HG03432 (cell line): Measurements from ENCODE around the gene TBL1X.
"Not testable (repeated sequence)": the region's sequence is repeated elsewhere in the genome, so short reads cannot be mapped to it uniquely, and the experiment has no call there.

Experiments
- ATAC-seq: cut with Tn5 transposase; IDR thresholded peaks from one replicate; pipeline ENCODE4 v1.9.1; 2021; ENCODE audit warnings: mild to moderate bottlenecking, moderate library complexity; ENCODE audit not compliant: unreplicated experiment

TBL1X gene

DNA sequence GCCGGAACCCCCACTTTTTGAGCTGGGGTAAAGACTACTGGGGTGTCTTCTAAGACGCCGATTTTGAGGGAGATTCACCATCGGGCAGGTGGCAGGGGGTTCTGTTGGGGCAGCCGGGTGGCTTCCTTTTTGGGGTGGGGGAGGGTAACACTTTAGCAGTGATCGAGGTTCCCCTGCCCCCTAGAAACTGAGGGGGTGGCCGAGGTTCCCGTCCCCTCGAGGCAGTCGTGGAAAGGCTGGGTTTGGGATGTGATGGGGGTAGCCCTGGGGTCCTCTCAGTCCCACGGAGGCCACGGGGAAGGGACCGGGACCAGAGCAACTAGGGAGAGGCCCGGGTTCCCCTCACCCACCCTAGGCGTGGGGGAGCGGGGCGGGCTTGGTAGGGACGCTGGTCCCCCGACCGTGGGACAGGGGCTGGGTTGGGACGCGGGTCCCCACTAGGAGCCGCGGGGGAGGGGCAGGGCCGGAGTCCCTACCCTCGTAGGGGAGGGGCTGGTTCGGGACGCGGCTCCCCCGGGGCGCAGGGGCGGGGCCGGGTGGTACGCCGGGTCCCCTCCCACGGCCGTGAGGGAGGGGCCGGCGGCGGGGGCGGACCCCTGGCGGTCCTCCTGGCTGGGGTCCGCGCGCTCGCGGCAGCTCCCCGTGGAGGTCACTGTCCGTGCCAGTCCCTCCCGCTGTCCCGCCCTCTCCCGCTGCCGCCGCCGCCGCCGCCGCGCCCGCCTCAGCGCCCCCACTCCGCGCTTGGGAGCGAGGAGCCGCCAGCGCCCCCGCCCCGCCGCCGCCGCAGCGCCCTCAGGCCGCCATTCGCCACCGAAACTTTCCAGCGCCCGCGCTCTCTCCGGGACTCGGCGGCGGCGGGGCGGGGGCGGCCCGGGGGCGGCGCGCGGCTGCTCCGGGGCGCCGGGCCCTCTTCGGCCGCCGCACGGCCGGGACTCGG is at the start of gene TBL1X:
TBL1X (plus strand) TSS at position 624 of the 937 bp plus-strand sequence. CDS start 188,529 bp downstream, outside the sequence.
- peak; percentile 50 for ATAC-seq

DNA sequence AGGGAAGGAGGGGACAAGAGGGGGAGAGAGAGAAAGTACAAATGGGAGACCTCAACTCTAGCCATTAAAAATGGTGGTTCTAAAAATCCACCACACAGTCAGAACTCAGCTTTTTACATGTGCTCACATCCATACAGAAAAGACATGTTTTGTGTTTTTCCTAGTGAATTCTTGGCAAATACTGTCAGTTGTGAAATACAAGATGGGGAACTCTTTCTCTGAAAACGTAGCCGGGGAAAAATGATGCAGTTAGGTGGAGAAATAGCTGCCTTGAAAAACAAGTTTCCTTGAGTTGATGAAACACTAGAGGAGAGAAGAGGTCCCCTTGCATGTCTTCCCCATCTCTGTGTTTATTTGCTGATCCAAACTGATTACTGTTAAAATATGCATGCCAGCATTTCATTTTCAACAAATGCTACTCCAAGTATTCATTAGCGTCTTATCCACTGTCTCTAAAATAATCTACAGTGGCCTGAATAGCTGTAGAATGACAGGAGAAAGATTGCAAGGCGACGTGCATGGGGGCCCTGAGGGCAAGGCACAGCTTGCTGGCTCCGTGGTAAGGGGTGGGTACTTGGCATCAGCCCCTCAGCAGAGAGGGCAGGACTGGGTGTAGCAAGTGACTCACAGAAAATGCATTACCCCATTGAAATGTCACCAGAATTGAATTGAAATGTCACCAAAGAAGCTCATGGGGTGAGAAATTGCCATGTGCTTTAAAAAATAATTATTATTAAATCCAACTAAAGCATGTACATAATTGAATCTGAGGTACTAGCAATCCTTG is 48.1 kb upstream of the TBL1X start:
- ATAC-seq = no peak

DNA sequence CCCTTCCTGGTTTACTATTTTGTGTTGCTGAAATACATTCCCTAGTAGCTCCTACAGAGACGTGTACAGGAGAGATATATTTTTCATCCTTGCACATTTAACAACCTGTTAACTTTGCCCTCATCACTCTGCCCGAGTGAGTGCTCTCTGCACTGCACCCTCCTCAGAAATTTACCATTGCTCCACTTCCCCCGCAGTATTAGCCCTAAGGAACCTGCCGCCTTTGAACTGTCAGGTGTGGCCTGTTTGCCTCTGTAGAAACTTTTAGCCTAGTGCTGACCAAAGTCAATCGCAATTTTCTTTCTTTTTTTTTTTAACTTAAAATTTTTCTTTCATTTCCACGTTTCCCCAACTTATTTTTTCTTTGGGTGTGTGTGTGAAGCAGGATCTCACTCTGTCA is 46.6 kb upstream of the TBL1X start:
- no peak for ATAC-seq

DNA sequence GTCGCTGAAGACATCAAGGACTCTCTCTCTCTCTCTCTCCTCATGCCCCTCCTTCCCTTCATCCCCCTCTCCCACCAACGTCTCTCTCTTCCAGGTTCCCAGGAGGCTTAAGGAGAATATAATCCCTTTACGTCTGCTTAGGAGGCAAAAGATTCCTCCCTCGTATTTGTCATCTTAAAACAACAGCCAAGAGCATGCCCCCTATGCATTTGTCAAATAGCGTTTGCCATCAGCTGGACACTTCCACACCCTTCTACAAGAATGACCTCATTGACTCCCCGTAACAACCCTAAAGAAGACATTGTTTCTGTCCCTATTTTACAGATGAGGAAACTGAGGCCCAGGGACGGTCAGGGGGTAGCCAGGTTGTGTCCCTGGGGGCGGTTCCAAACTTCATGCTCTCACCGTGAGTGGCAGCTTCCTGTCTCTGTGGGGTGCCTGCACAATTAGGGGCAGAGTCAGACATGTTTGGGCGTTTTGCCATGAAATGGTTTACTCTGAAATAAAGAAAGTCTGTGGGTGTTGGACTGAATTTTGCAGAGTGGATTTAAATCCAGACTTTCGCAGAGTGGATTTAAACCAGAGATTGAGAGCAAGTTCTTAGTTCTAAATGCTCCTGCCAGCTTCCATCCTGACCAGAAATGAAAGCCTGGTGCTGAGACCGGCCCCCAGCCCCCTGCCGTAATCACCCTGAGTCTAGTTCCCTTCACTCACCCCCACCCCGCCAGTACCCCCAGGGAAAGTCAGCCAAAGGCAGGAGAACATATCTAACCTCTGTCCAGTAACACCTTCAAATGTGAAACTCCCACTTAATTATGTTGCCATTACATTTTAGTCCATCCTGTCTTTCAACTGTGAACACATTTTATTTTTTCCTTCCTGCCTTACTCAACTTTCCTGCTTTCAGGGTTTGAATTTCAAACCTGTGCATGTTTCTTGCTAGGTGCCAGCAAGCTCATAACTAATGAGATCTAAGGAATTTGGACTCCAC is 44.3 kb upstream of the TBL1X start:
- ATAC-seq = no peak

DNA sequence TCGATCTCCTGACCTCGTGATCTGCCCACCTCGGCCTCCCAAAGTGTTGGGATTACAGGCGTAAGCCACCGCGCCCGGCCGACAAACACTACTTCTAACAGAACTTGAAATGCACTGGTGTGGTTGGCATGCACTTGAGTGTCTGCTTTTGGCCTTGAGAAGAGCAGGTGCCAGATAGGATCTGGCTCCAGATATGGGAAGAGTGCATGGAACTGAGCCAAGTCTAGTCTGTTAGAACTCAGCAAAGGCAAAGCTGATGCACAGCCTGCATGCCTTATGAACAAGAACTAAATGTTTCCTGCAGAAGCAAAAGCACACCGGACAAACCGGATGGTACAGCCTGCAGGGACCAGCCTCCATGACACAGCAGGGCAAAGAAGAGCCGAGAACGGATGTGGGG is 35.1 kb upstream of the TBL1X start:
- ATAC-seq = no peak

DNA sequence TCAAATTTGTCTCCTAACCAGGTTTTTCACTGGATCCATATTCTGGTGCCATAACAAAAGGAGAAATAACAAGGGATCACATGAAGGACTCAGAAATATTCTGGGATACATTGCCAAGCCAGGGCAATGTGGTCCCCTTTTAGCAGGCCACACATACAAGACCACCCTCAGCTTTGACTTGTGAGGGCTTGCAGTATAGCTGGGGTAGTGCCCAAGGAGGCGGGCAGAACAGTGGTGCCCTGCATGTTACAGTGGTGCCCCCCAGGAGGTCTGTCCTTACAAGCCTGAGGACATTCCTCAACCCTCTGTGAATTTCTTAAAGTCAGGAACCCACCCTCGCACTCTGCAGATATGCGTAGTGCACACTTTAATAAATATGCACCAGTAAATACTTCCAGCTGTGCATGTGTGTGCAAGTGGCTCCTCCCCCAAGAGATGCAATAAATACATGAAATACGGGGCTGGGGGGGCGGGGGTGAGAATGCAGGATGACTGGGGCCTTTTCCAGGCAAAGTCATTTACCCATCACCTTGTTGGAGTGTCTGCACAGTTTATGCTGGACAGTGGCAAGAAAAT is 34.4 kb upstream of the TBL1X start:
- no peak for ATAC-seq

DNA sequence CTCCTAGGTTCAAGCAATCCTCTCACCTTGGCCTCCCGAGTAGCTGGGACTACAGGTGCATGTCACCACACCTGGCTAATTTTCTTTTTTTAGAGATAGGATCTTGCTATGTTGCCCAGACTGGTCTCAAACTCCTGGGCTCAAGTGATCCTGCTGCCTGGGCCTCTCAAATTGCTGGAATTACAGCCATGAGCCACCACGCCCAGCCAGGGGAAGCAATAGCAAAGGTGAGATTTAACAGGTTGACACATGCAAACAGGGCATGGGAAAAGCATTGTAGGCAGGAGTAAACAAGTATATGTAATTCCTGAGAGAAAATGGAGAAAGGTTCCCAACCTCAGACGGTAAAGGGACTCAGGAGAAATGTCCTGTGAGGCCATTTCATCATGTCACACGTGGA is 33.6 kb upstream of the TBL1X start:
- no peak for ATAC-seq

DNA sequence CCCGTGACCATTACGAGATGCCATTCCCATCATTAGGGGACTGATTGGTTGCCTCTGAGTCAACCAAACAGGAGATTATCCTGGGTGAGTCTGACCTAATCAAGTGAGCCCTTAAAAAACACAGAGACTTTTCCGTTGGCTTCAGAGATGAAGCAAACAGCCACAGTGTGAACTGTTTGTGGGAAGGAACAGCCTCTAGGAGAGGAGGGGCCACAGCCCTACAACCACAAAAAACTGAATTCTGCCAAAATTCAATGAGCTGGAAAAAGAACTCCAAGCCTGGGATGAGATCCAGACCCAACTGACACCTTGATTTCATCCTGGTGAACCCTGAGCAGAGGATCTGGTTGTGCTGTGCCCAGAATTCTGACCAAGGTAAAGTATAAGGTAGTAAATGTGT is 31.3 kb upstream of the TBL1X start:
- no peak for ATAC-seq

DNA sequence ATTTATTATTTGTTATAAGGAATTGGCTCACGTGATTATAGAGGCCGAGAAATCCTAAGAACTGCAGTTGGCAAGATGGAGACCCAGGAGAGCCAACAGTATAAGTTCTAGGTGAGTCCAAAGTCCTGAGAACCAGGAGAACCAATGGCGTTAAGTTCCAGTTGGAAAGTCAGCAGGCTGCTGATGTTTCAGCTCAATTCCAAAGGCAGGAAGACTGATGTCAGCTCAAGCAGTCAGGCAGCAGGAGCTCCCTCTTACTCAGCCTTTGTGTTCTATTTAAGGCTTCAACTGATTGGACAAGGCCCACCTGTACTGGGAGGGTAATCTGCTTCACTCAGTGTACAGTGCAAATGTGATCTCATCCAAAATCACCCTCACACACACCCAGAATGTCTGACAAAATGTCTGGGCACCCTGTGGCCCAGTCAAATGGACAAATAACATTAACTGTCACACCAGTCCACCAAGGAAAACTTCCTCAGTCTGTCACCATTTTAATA is 30.8 kb upstream of the TBL1X start:
- ATAC-seq = no peak

DNA sequence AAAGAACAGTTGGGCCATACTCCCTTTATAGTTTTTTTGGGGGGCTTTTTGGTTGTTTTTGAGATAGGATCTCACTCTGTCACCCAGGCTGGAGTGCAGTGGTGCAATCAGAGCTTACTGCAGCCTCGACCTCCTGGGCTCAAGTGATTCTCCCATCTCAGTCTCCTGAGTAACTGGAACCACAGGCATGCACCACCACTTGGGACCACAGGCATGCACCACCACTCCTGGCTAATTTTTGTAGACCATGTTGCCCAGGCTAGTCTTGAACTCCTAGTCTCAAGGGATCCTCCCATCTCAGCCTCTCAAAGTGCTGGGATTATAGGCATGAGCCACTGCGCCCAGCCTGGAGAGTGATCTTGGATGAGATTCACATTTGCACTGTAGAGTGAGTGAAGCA is 29.8 kb upstream of the TBL1X start:
- ATAC-seq = not testable (repeated sequence)

DNA sequence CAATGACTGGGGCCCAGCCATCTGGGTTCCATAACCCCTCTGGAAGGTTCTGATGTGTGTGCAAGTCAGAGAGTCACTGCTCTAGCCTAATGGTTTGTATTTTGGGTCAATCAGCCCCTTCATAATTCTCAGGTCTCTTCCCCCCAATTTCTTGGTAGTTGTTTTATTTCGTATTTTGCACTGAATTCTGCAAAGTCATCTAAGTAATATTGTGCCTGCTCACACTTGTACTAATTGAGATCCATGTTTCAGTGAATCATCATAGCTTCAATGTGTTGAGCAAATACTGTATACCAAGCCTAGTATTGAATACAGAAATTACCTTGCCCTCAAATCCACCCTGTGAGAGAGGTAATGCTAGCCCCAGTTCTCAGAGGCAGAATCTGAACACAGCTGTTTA is 28.0 kb upstream of the TBL1X start:
- no peak for ATAC-seq

DNA sequence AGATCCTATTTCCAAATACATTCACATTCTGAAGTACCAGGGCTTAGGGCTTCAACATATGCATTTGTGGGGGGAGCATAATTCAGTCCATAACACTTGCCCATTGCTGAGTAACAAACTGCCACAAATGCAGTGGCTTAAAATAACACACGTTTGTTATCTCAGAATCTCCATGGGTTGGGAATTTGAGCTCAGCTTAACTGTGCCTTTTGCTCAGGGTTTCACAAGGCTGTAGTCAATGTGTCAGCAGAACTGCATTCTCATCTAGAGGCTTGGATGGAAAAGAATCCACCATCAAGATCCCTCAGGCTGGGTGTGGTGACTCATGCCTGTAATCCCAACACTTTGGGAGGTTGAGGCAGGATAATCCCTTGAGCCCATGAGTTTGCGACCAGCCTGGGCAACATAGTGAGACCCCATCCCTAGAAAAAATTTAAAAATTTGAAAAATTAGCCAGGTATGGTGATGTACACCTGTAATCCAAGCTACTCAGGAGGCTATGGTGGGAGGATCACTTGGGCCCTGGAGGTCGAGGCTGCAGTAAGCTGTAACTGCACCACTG is 25.8 kb upstream of the TBL1X start:
- no peak for ATAC-seq

DNA sequence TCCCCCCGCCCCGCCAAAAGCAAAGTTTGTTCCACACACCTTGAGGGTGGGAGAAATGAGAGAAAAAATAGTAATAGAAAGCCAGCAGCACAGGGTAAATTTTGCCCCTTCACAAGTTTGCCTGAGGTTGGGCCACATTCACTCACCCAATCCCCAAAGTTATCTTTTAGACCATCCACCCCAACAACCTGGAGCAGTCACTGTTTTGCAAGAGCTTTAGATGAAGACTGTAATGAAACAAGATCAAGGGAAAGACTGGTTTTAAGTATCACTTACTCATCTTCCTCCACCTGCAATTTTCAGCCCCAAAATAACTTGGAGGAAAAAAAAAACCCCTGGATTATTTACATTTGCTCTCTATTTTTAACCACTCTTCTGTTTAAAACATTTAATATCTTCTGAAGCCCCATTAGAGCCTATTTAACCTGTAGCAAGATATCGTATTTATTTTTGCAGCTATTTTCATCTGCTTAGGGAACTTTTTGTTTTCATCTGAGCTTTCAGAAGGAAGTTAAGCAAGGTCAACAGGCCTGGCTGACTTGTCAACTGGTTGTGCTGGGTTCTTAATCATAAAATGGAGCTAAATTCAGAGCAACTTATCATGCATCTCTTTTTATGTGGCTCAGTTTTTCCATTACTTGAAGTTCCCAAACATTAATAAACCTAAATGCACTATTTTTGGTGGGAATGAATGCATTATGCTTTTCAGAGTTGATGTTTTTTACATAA is 24.6 kb upstream of the TBL1X start:
- no peak for ATAC-seq

DNA sequence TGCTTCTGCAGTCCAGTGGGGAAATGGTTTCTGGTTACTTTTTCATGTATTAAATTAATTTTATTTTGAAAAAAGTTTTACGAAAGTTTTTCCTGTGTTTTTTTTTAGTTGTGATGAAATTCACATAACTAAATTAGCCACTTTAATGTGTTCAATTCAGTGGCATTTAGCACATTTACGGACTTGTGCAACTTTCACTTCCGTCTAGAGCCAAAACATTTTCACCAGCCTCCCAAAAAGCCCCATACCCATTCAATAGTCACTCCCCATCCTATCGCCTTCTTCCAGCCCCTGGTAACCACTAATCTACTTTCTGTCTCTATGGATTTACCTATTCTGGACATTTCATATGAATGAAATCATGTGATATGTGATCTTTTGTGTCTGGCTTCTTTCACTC is 22.8 kb upstream of the TBL1X start:
- ATAC-seq = no peak

DNA sequence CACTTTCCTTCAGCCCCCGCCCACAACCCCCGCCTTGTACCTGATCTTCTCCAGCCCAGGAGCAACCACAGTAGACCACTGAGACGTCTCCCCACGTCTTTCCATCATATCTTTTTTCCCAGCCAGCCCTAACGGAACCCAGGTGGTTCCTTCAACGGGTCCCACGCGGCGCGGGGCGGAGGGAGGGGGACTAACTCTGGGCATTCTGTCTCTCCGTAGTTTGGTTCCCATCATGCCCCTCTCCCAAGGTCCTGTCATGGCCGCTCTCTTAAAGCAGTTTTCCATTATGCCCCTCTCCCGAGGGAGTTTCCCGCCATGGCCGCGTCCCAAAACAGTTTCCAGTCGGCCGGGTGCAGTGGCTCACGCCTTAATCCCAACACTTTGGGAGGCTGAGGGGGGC is 21.5 kb upstream of the TBL1X start:
- ATAC-seq = no peak

DNA sequence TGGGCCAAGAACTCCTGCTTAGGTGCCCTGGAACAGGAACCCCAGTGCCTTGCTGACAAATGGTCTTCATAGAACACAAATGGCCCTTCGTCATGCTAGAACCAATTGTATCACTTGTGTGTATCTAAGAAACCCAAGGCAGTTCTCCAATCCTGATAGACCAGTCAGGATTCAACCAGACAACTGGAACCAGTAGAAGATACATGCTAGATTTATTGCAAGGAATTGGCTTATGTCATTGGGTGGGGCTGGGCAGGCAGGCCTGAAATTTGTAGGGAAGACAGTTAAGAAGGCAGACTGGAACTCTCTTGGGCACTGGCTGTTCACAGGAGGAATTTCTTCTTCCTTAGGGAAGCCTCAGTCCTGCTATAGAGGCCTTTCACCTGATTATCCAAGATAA is 17.0 kb upstream of the TBL1X start:
- ATAC-seq = no peak

DNA sequence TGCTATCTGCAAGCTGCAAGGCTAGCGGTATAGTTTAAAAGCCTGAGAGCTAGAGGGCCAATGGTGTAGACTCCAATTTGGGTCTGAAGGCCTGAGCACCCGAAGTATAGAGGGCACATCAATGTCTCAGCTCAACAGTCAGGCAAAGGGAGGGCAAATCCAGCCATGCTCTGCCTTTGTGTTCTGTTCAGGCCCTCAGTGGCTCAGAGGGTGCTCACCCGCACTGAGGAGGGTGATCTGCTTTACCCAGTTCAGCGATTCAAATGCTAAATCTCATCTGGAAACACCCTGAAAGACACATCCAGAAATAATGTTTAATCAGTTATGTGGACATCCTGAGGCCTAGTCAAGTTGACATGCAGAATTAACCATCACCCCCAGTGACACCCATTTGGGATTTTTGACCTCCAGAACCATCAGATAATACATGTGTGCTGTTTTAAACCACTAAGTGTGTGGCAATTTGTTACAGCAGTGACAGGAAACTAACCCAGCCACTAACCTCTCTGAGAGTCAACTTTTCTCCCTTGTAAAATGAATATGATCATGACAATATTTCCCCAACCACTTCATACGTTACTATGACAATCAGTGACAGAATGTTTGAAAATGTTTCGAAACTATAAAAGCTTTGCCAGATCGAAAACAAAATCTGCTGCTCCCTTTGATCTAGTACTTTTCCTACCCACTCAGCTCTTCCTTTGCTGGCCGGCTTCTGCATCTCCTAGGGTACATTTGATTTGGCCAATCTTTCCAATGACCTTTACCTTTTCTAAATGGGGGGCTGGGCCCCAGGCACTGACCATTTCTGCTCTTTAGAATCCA is 8.4 kb upstream of the TBL1X start:
- ATAC-seq = no peak

DNA sequence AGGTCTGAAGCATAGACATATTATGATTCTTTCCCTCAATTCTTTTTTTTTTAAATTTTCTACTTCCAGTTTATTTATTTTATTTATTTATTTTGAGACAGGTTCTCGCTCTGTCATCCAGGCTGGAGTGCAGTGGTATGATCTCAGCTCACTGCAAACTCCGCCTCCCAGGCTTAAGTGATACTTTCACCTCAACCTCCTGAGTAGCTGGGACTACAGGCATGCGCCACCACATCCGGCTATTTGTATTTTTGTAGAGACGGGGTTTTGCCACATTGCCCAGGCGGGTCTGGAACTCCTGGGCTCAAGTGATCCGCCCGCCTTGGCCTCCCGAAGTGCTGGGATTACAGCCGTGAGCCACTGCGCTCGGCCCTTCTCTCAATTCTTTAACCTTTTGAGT is 6.8 kb upstream of the TBL1X start:
- not testable (repeated sequence) for ATAC-seq
